ENCODE measurements around the gene DUS3L. TPM values are rescaled to one million over a fixed set of nuclear protein-coding genes. Genes with fewer than 3 reads are reported as not detected.

Gene DUS3L
- total RNA-seq, 4 donors from 2014 or later = 36.0 to 107 (median 67.4) TPM

GRCh38 chr19:5808120-5808816 lies 17.3 kb upstream of the DUS3L start:
- intact Hi-C loops (cut with DNase I; ENCODE audit: low total_unique reads) = loop anchor here (10.0 kb wide), 1 partner anchor 217 kb away; no protein-coding TSS in a partner anchor
- 83 to 88% methylated on average over 20 to 21 of the region's 21 CpGs for WGBS, 2 donors
- peak in 1 of 2 donors; percentile 85 for DNase-seq (ENCODE audit: low spot score in 2 of 2)
- TF ChIP-seq POLR2A (IDR thresholded peaks at IDR 0.05) = no peak
- no peak overlapping the region for H3K4me3 ChIP-seq (ENCODE audit: low read depth, poor library complexity, severe bottlenecking)

GRCh38 chr19:5806905-5807304 lies 15.9 kb upstream of the DUS3L start:
- intact Hi-C loops (cut with DNase I; ENCODE audit: low total_unique reads) = loop anchor here (10.0 kb wide), 1 partner anchor 218 kb away; no protein-coding TSS in a partner anchor
- 94 to 96% methylated on average over 5 of the region's 5 CpGs for WGBS, 2 donors
- no peak overlapping the region for H3K4me3 ChIP-seq (ENCODE audit: low read depth, poor library complexity, severe bottlenecking)
- DNase-seq (ENCODE audit: low spot score in 2 of 2) = no peak
- TF ChIP-seq CTCF (IDR thresholded peaks at IDR 0.05) (no peak), POLR2A (IDR thresholded peaks at IDR 0.05) (no peak)

GRCh38 chr19:5806133-5806489 lies 15.1 kb upstream of the DUS3L start:
- TF ChIP-seq CTCF (IDR thresholded peaks at IDR 0.05) (no peak), POLR2A (IDR thresholded peaks at IDR 0.05) (no peak)
- DNase-seq (ENCODE audit: low spot score in 2 of 2) = no peak
- no peak overlapping the region for H3K4me3 ChIP-seq (ENCODE audit: low read depth, poor library complexity, severe bottlenecking)
- intact Hi-C loops (cut with DNase I; ENCODE audit: low total_unique reads) = loop anchor here (10.0 kb wide), 1 partner anchor 219 kb away; no protein-coding TSS in a partner anchor
- 45 to 51% methylated on average over 6 of the region's 6 CpGs for WGBS, 2 donors

- 1 to 3% methylated on average over 26 to 38 of the region's 46 CpGs for WGBS, 2 donors
- peak in 1 of 2 donors; percentile 93 for DNase-seq (ENCODE audit: low spot score in 2 of 2)
- TF ChIP-seq POLR2A (IDR thresholded peaks at IDR 0.05) (no peak), CTCF (IDR thresholded peaks at IDR 0.05) (peak in 1 of 3 donors; percentile 49)
- H3K4me3 ChIP-seq (ENCODE audit: low read depth, poor library complexity, severe bottlenecking) = no peak overlapping the region
- intact Hi-C loops (cut with DNase I; ENCODE audit: low total_unique reads) = loop anchor here (10.0 kb wide), 1 partner anchor 219 kb away; no protein-coding TSS in a partner anchor
These were observed 14.6 kb upstream of the DUS3L start for GRCh38 chr19:5805462-5806132.

GRCh38 chr19:5804516-5805461 lies 13.8 kb upstream of the DUS3L start, which contains the start of gene NRTN:
Gene NRTN, plus strand, starts transcription at chr19:5805067. Its CDS starts 19,099 bp downstream, at chr19:5824166.
- H3K4me3 ChIP-seq (ENCODE audit: low read depth, poor library complexity, severe bottlenecking) = no peak within 1 kb of the TSS
- WGBS, 2 donors = 2 to 5% methylated on average over 11 to 15 of the region's 107 CpGs
- TF ChIP-seq POLR2A (IDR thresholded peaks at IDR 0.05) (no peak), CTCF (IDR thresholded peaks at IDR 0.05) (no peak)
- intact Hi-C loops (cut with DNase I; ENCODE audit: low total_unique reads) = loop anchor here (10.0 kb wide), 1 partner anchor 220 kb away; no protein-coding TSS in a partner anchor
- DNase-seq (ENCODE audit: low spot score in 2 of 2) = peak in 1 of 2 donors; percentile 85
